ENCODE results near the gene SCRT2.

DNA sequence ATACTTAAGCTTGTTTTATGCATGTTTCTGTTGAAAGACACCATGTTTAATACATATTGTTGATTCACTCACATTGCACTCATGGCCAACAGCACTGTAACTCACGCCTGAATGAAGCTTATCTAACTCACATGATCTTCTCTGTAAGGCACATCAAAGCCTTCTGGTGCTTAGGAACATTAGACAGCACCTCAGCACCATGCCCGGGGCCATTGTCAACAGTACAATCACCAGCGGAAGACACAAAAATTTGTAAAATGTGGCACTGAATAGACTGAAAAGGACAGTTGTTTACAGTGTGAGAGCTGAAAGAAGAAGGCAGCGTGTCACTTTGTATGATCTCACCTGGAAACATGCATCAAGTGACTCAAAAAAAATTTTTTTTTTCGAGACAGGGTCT, 56.6 kb downstream of the SCRT2 start:
- TF ChIP-seq, protein P1, sequence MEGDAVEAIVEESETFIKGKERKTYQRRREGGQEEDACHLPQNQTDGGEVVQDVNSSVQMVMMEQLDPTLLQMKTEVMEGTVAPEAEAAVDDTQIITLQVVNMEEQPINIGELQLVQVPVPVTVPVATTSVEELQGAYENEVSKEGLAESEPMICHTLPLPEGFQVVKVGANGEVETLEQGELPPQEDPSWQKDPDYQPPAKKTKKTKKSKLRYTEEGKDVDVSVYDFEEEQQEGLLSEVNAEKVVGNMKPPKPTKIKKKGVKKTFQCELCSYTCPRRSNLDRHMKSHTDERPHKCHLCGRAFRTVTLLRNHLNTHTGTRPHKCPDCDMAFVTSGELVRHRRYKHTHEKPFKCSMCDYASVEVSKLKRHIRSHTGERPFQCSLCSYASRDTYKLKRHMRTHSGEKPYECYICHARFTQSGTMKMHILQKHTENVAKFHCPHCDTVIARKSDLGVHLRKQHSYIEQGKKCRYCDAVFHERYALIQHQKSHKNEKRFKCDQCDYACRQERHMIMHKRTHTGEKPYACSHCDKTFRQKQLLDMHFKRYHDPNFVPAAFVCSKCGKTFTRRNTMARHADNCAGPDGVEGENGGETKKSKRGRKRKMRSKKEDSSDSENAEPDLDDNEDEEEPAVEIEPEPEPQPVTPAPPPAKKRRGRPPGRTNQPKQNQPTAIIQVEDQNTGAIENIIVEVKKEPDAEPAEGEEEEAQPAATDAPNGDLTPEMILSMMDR (IDR thresholded peaks at IDR 0.05 in 2 of 3, conservative IDR thresholded peaks at IDR 0.05 in 1 of 3; ENCODE audit: borderline replicate concordance in 1 of 3, insufficient read depth in 1 of 3, low read depth in 2 of 3, low read length in 2 of 3), result no peak
- TF ChIP-seq ZNF274 (IDR thresholded peaks at IDR 0.05; ENCODE audit: low read depth, low read length) (no peak), EZH2phosphoT487 (IDR thresholded peaks at IDR 0.05; ENCODE audit: borderline replicate concordance) (no peak), EZH2 (IDR thresholded peaks at IDR 0.05) (no peak), EGR1 (IDR thresholded peaks at IDR 0.05; ENCODE audit: low read depth) (no peak), JUND (IDR thresholded peaks at IDR 0.05) (no peak), CEBPB (IDR thresholded peaks at IDR 0.05; ENCODE audit: low read depth) (no peak), RAD21 (IDR thresholded peaks at IDR 0.05; ENCODE audit: low read depth) (no peak), POLR2A (IDR thresholded peaks at IDR 0.05; ENCODE audit: borderline replicate concordance, extremely low read depth, insufficient read depth, insufficient read length) (no peak), POLR2AphosphoS5 (IDR thresholded peaks at IDR 0.05; ENCODE audit: low read depth, low read length) (no peak), FOSL1 (IDR thresholded peaks at IDR 0.05; ENCODE audit: low read depth) (no peak), TCF7L2 (IDR thresholded peaks at IDR 0.05; ENCODE audit: borderline replicate concordance, extremely low read depth, insufficient read depth, insufficient read length) (no peak), SRF (IDR thresholded peaks at IDR 0.05; ENCODE audit: low read depth) (no peak)
- TF ChIP-seq, protein P2, sequence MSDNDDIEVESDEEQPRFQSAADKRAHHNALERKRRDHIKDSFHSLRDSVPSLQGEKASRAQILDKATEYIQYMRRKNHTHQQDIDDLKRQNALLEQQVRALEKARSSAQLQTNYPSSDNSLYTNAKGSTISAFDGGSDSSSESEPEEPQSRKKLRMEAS (IDR thresholded peaks at IDR 0.05), result no peak

Data from HCT116 (cell line).